Mucosa of descending colon (tissue), 3 donors: Measurements from ENCODE around the gene TSPEAR. TPM values are rescaled to one million over a fixed set of nuclear protein-coding genes. Genes with fewer than 3 reads are reported as not detected.
"Not testable (repeated sequence)": the region's sequence is repeated elsewhere in the genome, so short reads cannot be mapped to it uniquely, and the experiment has no call there.

Experiments
- ATAC-seq: fragments of 200-7000 bp; cut with Tn5 transposase; one replicate; pipeline ENCODE4 v1.9.1; 2020; ENCODE audit warnings: mild to moderate bottlenecking, moderate library complexity
- DNase-seq, 3 donors: peaks; one replicate each; pipeline ENCODE4 v3.0.0-alpha.2; 2020
- H3K36me3 ChIP-seq: fragments of 200-600 bp; one replicate; pipeline ENCODE4 v1.8.0; 2021; ENCODE audit warnings: low read depth, mild to moderate bottlenecking
- H3K4me1 ChIP-seq: fragments of 200-600 bp; one replicate; pipeline ENCODE4 v1.8.0; 2021; ENCODE audit warnings: low read depth, mild to moderate bottlenecking
- H3K4me3 ChIP-seq: fragments of 200-600 bp; one replicate; pipeline ENCODE4 v1.8.0; 2021; ENCODE audit warnings: mild to moderate bottlenecking
- H3K9me3 ChIP-seq: fragments of 200-600 bp; one replicate; pipeline ENCODE4 v1.8.0; 2021; ENCODE audit warnings: mild to moderate bottlenecking
- intact Hi-C, 2 donors: fragments of 100-400 bp; cut with DNase I in 1 of 2; cut with micrococcal nuclease in 1 of 2; formaldehyde crosslinking; loops; one replicate each; pipeline versions ENCODE4 v1.11.0 to v1.11.1; 2022; cut with DNase I, micrococcal nuclease
- total RNA-seq, 3 donors: library from RNA; stranded (reverse); fragmentation: NEBNext Ultra II Directional in 2 of 3; extraction: Animal tissue kit (Norgen Biotek cat#: 25700) in 2 of 3; gene quantifications; one replicate each; pipeline versions ENCODE4 v1.2.1 to v1.2.4, GENCODE V29; 2021 to 2023
- TF ChIP-seq, protein P1 (sequence below): fragments of 200-600 bp; IDR thresholded peaks from one replicate; pipeline ENCODE4 v1.8.0; 2022; ENCODE audit warnings: antibody characterized with exemption, mild to moderate bottlenecking
- donor health status: DM: no; HTN: no; CAD: no; lungs with moderate emphysema.
- donor health status: DM: no; HTN: no; CAD: no.
- donor health status: DM: no; HTN: yes; CAD: no.

The TSPEAR gene
- total RNA-seq, 3 donors from 2014 or later: 0.28 TPM; not detected in 2

DNA sequence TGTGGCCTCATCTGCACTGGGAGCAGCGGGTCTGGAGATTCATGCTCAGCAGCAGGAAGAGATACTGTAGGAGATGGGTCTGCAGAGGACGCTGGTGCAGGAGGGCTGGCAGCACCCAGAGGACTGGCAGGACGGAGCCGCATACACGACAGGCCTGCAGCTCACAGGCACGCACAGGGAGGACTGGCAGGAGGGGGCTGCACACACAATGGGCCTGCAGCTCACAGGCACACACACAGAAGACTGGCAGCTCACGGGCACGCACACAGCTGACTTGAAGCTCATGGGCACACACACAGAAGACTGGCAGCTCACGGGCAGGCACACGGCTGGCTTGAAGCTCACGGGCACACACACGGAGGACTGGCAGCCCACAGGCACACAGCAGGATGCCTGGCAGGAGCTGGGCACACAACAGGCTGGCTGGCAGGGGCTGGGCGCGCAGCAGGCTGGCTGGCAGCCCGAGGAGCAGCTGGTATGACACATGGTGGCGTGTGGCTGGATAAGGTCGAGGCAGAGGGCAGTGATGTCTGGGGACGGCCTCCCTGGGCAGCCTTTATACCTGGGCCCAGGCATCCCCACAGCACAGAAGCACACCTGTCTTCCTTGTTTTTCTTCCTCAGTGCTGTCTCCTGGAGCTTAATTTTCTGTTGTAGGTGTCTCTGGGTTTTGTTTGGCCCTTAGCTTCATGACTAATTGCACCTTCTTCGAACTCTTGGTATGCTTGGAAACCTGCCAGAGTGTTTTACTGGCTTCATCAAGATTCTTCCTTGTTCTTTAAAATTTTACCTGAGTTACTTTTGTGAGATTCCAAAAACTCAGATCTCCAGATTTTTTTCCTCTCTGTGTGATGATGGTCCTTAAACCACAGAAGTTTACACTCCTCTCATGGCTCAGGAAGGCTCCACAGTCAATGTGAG is 44.7 kb downstream of the TSPEAR start, which contains the start of gene KRTAP12-2:
Gene KRTAP12-2, minus strand, starts transcription at position 527 of the 920 bp plus-strand sequence. Its CDS starts 41 bp downstream, at position 486.
- no peak for DNase-seq
- Histone ChIP-seq H3K4me3 (no peak within 1 kb of the TSS), H3K9me3 (peaks cover 6% of the 10 kb centered on the region), H3K4me1 (no peaks in the 10 kb centered on the region), H3K36me3 (no peaks in the 10 kb centered on the region)
- intact Hi-C loops: no loop called here
- TF ChIP-seq, protein P1, sequence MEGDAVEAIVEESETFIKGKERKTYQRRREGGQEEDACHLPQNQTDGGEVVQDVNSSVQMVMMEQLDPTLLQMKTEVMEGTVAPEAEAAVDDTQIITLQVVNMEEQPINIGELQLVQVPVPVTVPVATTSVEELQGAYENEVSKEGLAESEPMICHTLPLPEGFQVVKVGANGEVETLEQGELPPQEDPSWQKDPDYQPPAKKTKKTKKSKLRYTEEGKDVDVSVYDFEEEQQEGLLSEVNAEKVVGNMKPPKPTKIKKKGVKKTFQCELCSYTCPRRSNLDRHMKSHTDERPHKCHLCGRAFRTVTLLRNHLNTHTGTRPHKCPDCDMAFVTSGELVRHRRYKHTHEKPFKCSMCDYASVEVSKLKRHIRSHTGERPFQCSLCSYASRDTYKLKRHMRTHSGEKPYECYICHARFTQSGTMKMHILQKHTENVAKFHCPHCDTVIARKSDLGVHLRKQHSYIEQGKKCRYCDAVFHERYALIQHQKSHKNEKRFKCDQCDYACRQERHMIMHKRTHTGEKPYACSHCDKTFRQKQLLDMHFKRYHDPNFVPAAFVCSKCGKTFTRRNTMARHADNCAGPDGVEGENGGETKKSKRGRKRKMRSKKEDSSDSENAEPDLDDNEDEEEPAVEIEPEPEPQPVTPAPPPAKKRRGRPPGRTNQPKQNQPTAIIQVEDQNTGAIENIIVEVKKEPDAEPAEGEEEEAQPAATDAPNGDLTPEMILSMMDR: no peak
- ATAC-seq: peak; percentile 29

DNA sequence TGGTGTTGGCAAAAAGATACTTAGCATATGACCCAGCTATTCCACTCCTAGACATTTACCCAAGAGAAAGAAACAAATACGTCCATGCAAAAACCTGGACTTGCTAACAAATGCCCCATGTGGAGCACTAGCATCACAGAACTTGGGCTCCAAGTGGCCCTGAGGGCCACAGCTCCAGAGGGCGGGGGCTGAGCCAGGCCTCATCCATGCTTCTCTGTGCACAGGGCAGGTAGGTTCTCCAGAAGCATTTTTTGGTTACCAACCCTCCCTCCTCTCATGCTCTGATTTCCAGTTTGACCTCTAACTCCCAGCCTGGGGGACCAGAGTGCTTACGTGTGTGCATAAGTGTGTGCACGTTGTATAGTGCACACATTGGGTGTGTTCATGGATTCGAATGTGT is 46.7 kb downstream of the TSPEAR start:
- TF ChIP-seq, protein P1: no peak
- DNase-seq: no peak
- H3K4me1 ChIP-seq: no peaks in the 10 kb centered on the region
- intact Hi-C loops: no loop called here
- no peak overlapping the region for H3K4me3 ChIP-seq
- no peaks in the 10 kb centered on the region for H3K36me3 ChIP-seq
- no peaks in the 10 kb centered on the region for H3K9me3 ChIP-seq
- ATAC-seq: no peak

DNA sequence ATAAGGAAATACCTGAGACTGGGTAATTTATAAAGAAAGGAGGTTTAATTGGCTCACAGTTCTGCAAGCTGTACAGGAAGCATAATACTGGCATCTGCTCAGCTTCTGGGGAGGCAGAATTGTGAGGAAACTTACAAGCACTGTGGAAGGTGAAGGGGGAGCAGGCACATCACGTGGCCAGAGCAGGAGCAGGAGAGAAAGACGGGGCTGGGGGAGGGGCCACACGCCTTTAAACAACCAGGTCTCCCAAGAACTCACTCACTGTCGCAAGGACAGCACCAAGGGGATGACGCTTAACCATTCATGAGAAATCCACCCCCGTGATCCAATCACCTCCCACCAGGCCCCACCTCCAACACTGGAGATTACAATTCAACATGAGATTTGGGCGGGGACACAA is 49.8 kb downstream of the TSPEAR start:
- DNase-seq, intact Hi-C loops: not testable (repeated sequence)

DNA sequence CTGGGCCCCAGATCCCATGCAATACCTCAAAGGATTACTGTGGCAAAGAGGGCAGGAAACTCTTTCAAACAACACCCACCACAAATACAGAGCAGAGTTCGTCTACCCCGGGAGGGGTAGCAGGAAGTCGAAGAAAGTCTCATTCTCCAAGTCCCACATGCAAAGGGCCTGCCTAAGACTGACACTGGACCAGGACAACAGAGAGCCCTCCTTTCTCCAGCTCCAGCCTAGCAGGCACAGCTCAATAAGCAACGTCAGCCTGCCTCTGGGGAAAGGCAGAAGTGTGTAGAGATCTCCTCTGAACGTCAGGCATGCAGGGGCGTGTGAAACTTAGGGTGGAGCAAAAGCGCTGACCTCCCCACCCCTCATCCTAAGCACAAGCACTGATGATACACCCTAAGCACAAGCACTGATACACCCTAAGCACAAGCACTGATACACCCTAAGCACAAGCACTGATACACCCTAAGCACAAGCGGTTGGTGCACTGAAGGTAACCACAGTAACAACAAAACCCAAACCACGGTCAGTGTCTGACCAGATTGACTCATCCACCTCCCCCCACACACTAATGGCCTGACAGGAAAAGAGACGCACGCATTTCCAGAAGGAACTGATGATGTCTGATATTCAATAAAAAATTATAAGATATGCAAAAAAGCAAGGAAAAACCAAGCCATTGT is 52.3 kb downstream of the TSPEAR start:
- DNase-seq: peak in 1 of 3 donors; percentile 7

More for the DNA sequence above, 49.8 kb downstream of the TSPEAR start:
- not testable (repeated sequence) for H3K9me3 ChIP-seq, H3K4me3 ChIP-seq, H3K4me1 ChIP-seq, ATAC-seq, H3K36me3 ChIP-seq

DNA sequence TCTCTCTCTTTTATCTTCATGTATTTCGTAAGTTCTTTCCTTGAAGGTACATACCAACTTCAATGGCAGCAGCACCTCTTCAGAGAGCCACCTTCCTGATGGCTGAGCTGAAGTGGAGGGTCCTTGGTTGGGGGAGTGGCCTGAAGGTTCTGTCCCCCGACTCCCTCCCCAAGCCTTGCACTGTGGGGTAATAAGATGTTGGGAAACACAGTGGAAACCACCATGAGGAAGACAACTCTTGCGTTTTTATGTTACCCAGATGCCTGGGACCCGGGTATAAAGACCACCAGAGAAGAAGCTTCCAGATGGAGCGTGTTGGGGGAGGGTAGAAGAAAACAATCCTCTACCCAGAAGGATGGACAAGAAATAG is 52.8 kb downstream of the TSPEAR start:
- DNase-seq (no peak), ATAC-seq (no peak)
- Histone ChIP-seq H3K4me3 (no peak overlapping the region), H3K4me1 (no peaks in the 10 kb centered on the region), H3K36me3 (no peaks in the 10 kb centered on the region), H3K9me3 (no peaks in the 10 kb centered on the region)
- intact Hi-C loops: no loop called here
- TF ChIP-seq, protein P1: no peak

More for the DNA sequence above, 52.3 kb downstream of the TSPEAR start:
- ATAC-seq: peak; percentile 49
- TF ChIP-seq, protein P1: no peak
- Histone ChIP-seq H3K36me3 (no peaks in the 10 kb centered on the region), H3K4me3 (no peak overlapping the region), H3K4me1 (no peaks in the 10 kb centered on the region), H3K9me3 (no peaks in the 10 kb centered on the region)
- intact Hi-C loops: no loop called here
